ENCODE measurements around the gene MAML3.

Gene MAML3

GRCh38 chr4:140097572-140097971 lies 56.4 kb downstream of the MAML3 start:
- no peak for DNase-seq

GRCh38 chr4:140096921-140097320 lies 57.1 kb downstream of the MAML3 start:
- DNase-seq = no peak

GRCh38 chr4:140096483-140096861 lies 57.5 kb downstream of the MAML3 start:
- DNase-seq = no peak

GRCh38 chr4:140095694-140096482 lies 58.1 kb downstream of the MAML3 start:
- DNase-seq = no peak

GRCh38 chr4:140094438-140095420 lies 59.3 kb downstream of the MAML3 start:
- peak; percentile 85 for DNase-seq

- DNase-seq = peak; percentile 90
These were observed 61.7 kb downstream of the MAML3 start for GRCh38 chr4:140092094-140092851.

GRCh38 chr4:140091305-140091704 lies 62.7 kb downstream of the MAML3 start:
- no peak for DNase-seq

GRCh38 chr4:140090215-140090731 lies 63.7 kb downstream of the MAML3 start:
- DNase-seq = no peak

GRCh38 chr4:140089216-140089615 lies 64.8 kb downstream of the MAML3 start:
- no peak for DNase-seq

GRCh38 chr4:140088323-140088967 lies 65.5 kb downstream of the MAML3 start:
- no peak for DNase-seq

- DNase-seq = no peak
These were observed 68.1 kb downstream of the MAML3 start for GRCh38 chr4:140085881-140086280.

GRCh38 chr4:140085062-140085622 lies 68.8 kb downstream of the MAML3 start:
- DNase-seq = no peak

- DNase-seq = no peak
These were observed 69.6 kb downstream of the MAML3 start for GRCh38 chr4:140084385-140084784.

- DNase-seq = no peak
These were observed 71.6 kb downstream of the MAML3 start for GRCh38 chr4:140082391-140082755.

- no peak for DNase-seq
These were observed 72.2 kb downstream of the MAML3 start for GRCh38 chr4:140081641-140082390.

GRCh38 chr4:140080883-140081282 lies 73.1 kb downstream of the MAML3 start:
- DNase-seq = no peak

- DNase-seq = peak; percentile 59
These were observed 75.6 kb downstream of the MAML3 start for GRCh38 chr4:140078366-140078765.

- DNase-seq = no peak
These were observed 77.7 kb downstream of the MAML3 start for GRCh38 chr4:140076307-140076706.

- no peak for DNase-seq
These were observed 82.2 kb downstream of the MAML3 start for GRCh38 chr4:140071806-140072205.

- peak; percentile 34 for DNase-seq
These were observed 83.0 kb downstream of the MAML3 start for GRCh38 chr4:140070973-140071372.

- DNase-seq = no peak
These were observed 83.6 kb downstream of the MAML3 start for GRCh38 chr4:140070366-140070765.
